Measurements from ENCODE around the gene RRAGD.

The RRAGD gene

GRCh38 chr6:89323511-89323971 lies 88.5 kb downstream of the RRAGD start:
- FAIRE-seq (no peak), DNase-seq (ENCODE audit: insufficient read length) (no peak)

GRCh38 chr6:89321131-89321970 lies 90.7 kb downstream of the RRAGD start:
- FAIRE-seq (peak; percentile 76), DNase-seq (ENCODE audit: insufficient read length) (no peak)
- no peak for TF ChIP-seq POLR2A (IDR thresholded peaks at IDR 0.05; ENCODE audit: low read depth, low read length)
- no peak for TF ChIP-seq POLR2AphosphoS5 (IDR thresholded peaks at IDR 0.05; ENCODE audit: low read depth, low read length)
- TF ChIP-seq TAF1 (IDR thresholded peaks at IDR 0.05; ENCODE audit: borderline replicate concordance, low read depth, low read length) = no peak

More at GRCh38 chr6:89323511-89323971, 88.5 kb downstream of the RRAGD start:
- TF ChIP-seq POLR2AphosphoS5 (IDR thresholded peaks at IDR 0.05; ENCODE audit: low read depth, low read length) = no peak
- no peak for TF ChIP-seq POLR2A (IDR thresholded peaks at IDR 0.05; ENCODE audit: low read depth, low read length)

- DNase-seq (ENCODE audit: insufficient read length) (no peak), FAIRE-seq (peak; percentile 14)
- TF ChIP-seq POLR2A (IDR thresholded peaks at IDR 0.05; ENCODE audit: low read depth, low read length) (no peak), POLR2AphosphoS5 (IDR thresholded peaks at IDR 0.05; ENCODE audit: low read depth, low read length) (no peak), TAF1 (IDR thresholded peaks at IDR 0.05; ENCODE audit: borderline replicate concordance, low read depth, low read length) (no peak)
Observed at GRCh38 chr6:89320012-89320559, 92.0 kb downstream of the RRAGD start.

- TF ChIP-seq TAF1 (IDR thresholded peaks at IDR 0.05; ENCODE audit: borderline replicate concordance, low read depth, low read length) (no peak), POLR2A (IDR thresholded peaks at IDR 0.05; ENCODE audit: low read depth, low read length) (no peak), POLR2AphosphoS5 (IDR thresholded peaks at IDR 0.05; ENCODE audit: low read depth, low read length) (no peak)
- no peak for FAIRE-seq
Observed at GRCh38 chr6:89317067-89317466, 95.0 kb downstream of the RRAGD start.

GRCh38 chr6:89315249-89315885 lies 96.7 kb downstream of the RRAGD start, which contains the start of gene GABRR2:
TSS of gene GABRR2 (minus strand) at chr6:89315299. CDS start at chr6:89315165, 134 bp downstream.
- no peak for DNase-seq (ENCODE audit: insufficient read length)
- TF ChIP-seq POLR2A (IDR thresholded peaks at IDR 0.05; ENCODE audit: low read depth, low read length) (no peak), POLR2AphosphoS5 (IDR thresholded peaks at IDR 0.05; ENCODE audit: low read depth, low read length) (no peak), TAF1 (IDR thresholded peaks at IDR 0.05; ENCODE audit: borderline replicate concordance, low read depth, low read length) (no peak)
- no peak for FAIRE-seq

More at GRCh38 chr6:89317067-89317466, 95.0 kb downstream of the RRAGD start:
- no peak for DNase-seq (ENCODE audit: insufficient read length)

GRCh38 chr6:89314692-89315091 lies 97.4 kb downstream of the RRAGD start:
- TF ChIP-seq TAF1 (IDR thresholded peaks at IDR 0.05; ENCODE audit: borderline replicate concordance, low read depth, low read length) = no peak
- TF ChIP-seq POLR2A (IDR thresholded peaks at IDR 0.05; ENCODE audit: low read depth, low read length) = no peak
- TF ChIP-seq POLR2AphosphoS5 (IDR thresholded peaks at IDR 0.05; ENCODE audit: low read depth, low read length) = no peak
- no peak for FAIRE-seq
- DNase-seq (ENCODE audit: insufficient read length) = no peak

All from GM12892 (cell line).